Sigmoid colon (tissue), 7 donors: ENCODE measurements around the gene NTN5. TPM values are rescaled to one million over a fixed set of nuclear protein-coding genes. Genes with fewer than 3 reads are reported as not detected.

ENCODE experiments used
- DNase-seq: peaks from one replicate; pipeline ENCODE4 v3.0.0-alpha.2; 2019
- H3K27ac ChIP-seq, 4 donors: fragments of 200-600 bp; sonication (generic); one replicate each; pipeline ENCODE4 v1.5.1; 2016 to 2019; ENCODE audit warnings: mild to moderate bottlenecking in 1 of 4
- H3K27me3 ChIP-seq, 3 donors: fragments of 200-600 bp; sonication (generic); one replicate each; pipeline ENCODE4 v1.5.1; 2019; ENCODE audit warnings: mild to moderate bottlenecking in 1 of 3
- H3K36me3 ChIP-seq, 4 donors: fragments of 200-600 bp; sonication (generic); one replicate each; pipeline ENCODE4 v1.5.1; 2016 to 2019
- H3K4me1 ChIP-seq, 4 donors: fragments of 200-600 bp; sonication (generic); one replicate each; pipeline ENCODE4 v1.5.1; 2017 to 2019
- H3K4me3 ChIP-seq, 4 donors: fragments of 200-600 bp; sonication (generic); one replicate each; pipeline ENCODE4 v1.5.1; 2017 to 2019; ENCODE audit warnings: mild to moderate bottlenecking in 2 of 4, moderate library complexity in 1 of 4
- H3K9me3 ChIP-seq, 4 donors: fragments of 200-600 bp in 3 of 4; sonication (generic) in 3 of 4; one replicate each; pipeline versions ENCODE4 v1.5.1 to v1.6.1; 2013 to 2019
- CTCF ChIP-seq, 4 experiments: fragments of 450-650 bp in 3 of 4; fragments of 200-600 bp in 1 of 4; IDR thresholded peaks; one replicate each; pipeline ENCODE4 v1.5.1; 2016 to 2019; ENCODE audit warnings: antibody characterized with exemption in 4 of 4, mild to moderate bottlenecking in 3 of 4, moderate library complexity in 2 of 4
- EP300 ChIP-seq, 4 donors: sonication (generic); formaldehyde crosslinking; IDR thresholded peaks; one replicate each; pipeline ENCODE4 v1.6.1; 2017; ENCODE audit warnings: antibody characterized with exemption in 4 of 4
- POLR2A ChIP-seq, 2 donors: fragments of 450-650 bp; IDR thresholded peaks; one replicate each; pipeline ENCODE4 v1.6.1; 2016; ENCODE audit warnings: antibody characterized with exemption in 2 of 2, mild to moderate bottlenecking in 2 of 2, moderate library complexity in 2 of 2
- POLR2AphosphoS5 ChIP-seq, 4 donors: sonication (generic); formaldehyde crosslinking; IDR thresholded peaks; one replicate each; pipeline ENCODE4 v1.6.1; 2017; ENCODE audit warnings: antibody characterized with exemption in 4 of 4
- WGBS, 2 donors: extraction: QIAGEN DNeasy Blood & Tissue Kit; methylation state at CpG; one replicate each; pipeline ENCODE4 v1.1.7; 2013; 5-methylcytosine and 5-hydroxymethylcytosine counted together
- intact Hi-C: fragments of 100-400 bp; cut with DNase I; formaldehyde crosslinking; loops from one replicate; pipeline ENCODE4 v1.15.1; 2023
- polyA plus RNA-seq, 3 donors: library from polyadenylated mRNA; stranded (reverse); fragments of 200-250 nt; gene quantifications; one replicate each; pipeline ENCODE4 v1.2.3, GENCODE V29; 2013
- total RNA-seq, 4 donors: library from RNA; depleted of rRNA; stranded (reverse); fragments of >200 nt; gene quantifications; one replicate each; pipeline ENCODE4 v1.1.0, GENCODE V29; 2016
- donor health status: healthy with polysubstance abuse.
- donor health status: Bipolar disorder and iron deficiency.
- donor health status: healthy.

NTN5 gene
- total and polyA plus RNA-seq, 7 donors = 0.32 to 1.2 (median 0.49) TPM; not detected in 4

- TF ChIP-seq CTCF (IDR thresholded peaks at IDR 0.05) (no peak), EP300 (IDR thresholded peaks at IDR 0.05) (no peak), POLR2A (IDR thresholded peaks at IDR 0.05) (no peak), POLR2AphosphoS5 (IDR thresholded peaks at IDR 0.05) (no peak)
- 94 to 96% methylated on average over 4 of the region's 4 CpGs for WGBS, 2 donors
- no peak for DNase-seq
Measured at GRCh38 chr19:48711106-48711662, 38.4 kb upstream of the NTN5 start.

GRCh38 chr19:48708471-48708870, 35.7 kb upstream of the NTN5 start:
- Histone ChIP-seq H3K9me3 (peaks cover 0 to 2% (median 0%) of the 10 kb centered on the region in 4 donors), H3K4me3 (no peak overlapping the region), H3K4me1 (peaks cover 0 to 10% (median 7%) of the 10 kb centered on the region in 4 donors), H3K27me3 (no peaks in the 10 kb centered on the region), H3K36me3 (no peaks in the 10 kb centered on the region), H3K27ac (no peak overlapping the region)
- intact Hi-C loops = no loop called here
- TF ChIP-seq POLR2A (IDR thresholded peaks at IDR 0.05) (no peak), EP300 (IDR thresholded peaks at IDR 0.05) (no peak), POLR2AphosphoS5 (IDR thresholded peaks at IDR 0.05) (no peak), CTCF (IDR thresholded peaks at IDR 0.05) (no peak)
- 80 to 85% methylated on average over 11 of the region's 11 CpGs for WGBS, 2 donors
- no peak for DNase-seq

More at GRCh38 chr19:48711106-48711662, 38.4 kb upstream of the NTN5 start:
- no peaks in the 10 kb centered on the region for H3K36me3 ChIP-seq
- peaks cover 0 to 30% (median 25%) of the 10 kb centered on the region in 4 donors for H3K4me1 ChIP-seq
- H3K4me3 ChIP-seq = no peak overlapping the region
- intact Hi-C loops = loop anchor here (5.0 kb wide), 1 partner anchor 36 kb away; the partner anchor contains the start of gene IZUMO1
- H3K27me3 ChIP-seq = no peaks in the 10 kb centered on the region
- H3K9me3 ChIP-seq = peaks cover 0 to 2% (median 0%) of the 10 kb centered on the region in 4 donors
- no peak overlapping the region for H3K27ac ChIP-seq

- DNase-seq = no peak
Measured at GRCh38 chr19:48705431-48705830, 32.6 kb upstream of the NTN5 start.

GRCh38 chr19:48703316-48703715, 30.5 kb upstream of the NTN5 start:
- WGBS, 2 donors = 94 to 98% methylated on average over 23 of the region's 23 CpGs
- intact Hi-C loops = no loop called here
- peaks cover 0 to 5% (median 0%) of the 10 kb centered on the region in 4 donors for H3K36me3 ChIP-seq

More at GRCh38 chr19:48705431-48705830, 32.6 kb upstream of the NTN5 start:
- Histone ChIP-seq H3K9me3 (no peaks in the 10 kb centered on the region), H3K4me1 (no peaks in the 10 kb centered on the region), H3K27ac (no peak overlapping the region), H3K4me3 (no peak overlapping the region), H3K27me3 (no peaks in the 10 kb centered on the region), H3K36me3 (peaks cover 0 to 5% (median 0%) of the 10 kb centered on the region in 4 donors)
- TF ChIP-seq POLR2A (IDR thresholded peaks at IDR 0.05) (no peak), POLR2AphosphoS5 (IDR thresholded peaks at IDR 0.05) (no peak), CTCF (IDR thresholded peaks at IDR 0.05) (no peak), EP300 (IDR thresholded peaks at IDR 0.05) (no peak)
- 42 to 64% methylated on average over 2 of the region's 2 CpGs for WGBS, 2 donors
- intact Hi-C loops = no loop called here

More at GRCh38 chr19:48703316-48703715, 30.5 kb upstream of the NTN5 start:
- Histone ChIP-seq H3K27me3 (no peaks in the 10 kb centered on the region), H3K4me1 (no peaks in the 10 kb centered on the region), H3K4me3 (no peak overlapping the region), H3K27ac (no peak overlapping the region), H3K9me3 (no peaks in the 10 kb centered on the region)
- no peak for TF ChIP-seq CTCF (IDR thresholded peaks at IDR 0.05)
- no peak for TF ChIP-seq POLR2A (IDR thresholded peaks at IDR 0.05)
- no peak for TF ChIP-seq EP300 (IDR thresholded peaks at IDR 0.05)
- no peak for TF ChIP-seq POLR2AphosphoS5 (IDR thresholded peaks at IDR 0.05)
- DNase-seq = no peak
